Heart left ventricle (tissue), 16 donors: Measurements from ENCODE around the gene KLHDC7B. TPM values are rescaled to one million over a fixed set of nuclear protein-coding genes. Genes with fewer than 3 reads are reported as not detected.

Source experiments
- ATAC-seq, 4 donors: fragments of 200-7000 bp; cut with Tn5 transposase; one replicate each; pipeline ENCODE4 v1.9.1; 2020 to 2022; ENCODE audit warnings: moderate library complexity in 4 of 4, mild to moderate bottlenecking in 3 of 4, moderate number of reproducible peaks in 1 of 4
- DNase-seq, 5 donors: peaks; one replicate each; pipeline ENCODE4 v3.0.0-alpha.2; 2020
- H3K27ac ChIP-seq, 12 donors: fragments of 200-600 bp; sonication (generic) in 4 of 12; one replicate each; pipeline versions ENCODE4 v1.5.0 to v1.8.0; 2016 to 2022; ENCODE audit warnings: mild to moderate bottlenecking in 2 of 12
- H3K27me3 ChIP-seq, 9 donors: fragments of 200-600 bp; sonication (generic) in 2 of 9; one replicate each; pipeline versions ENCODE4 v1.5.1 to v1.8.0; 2016 to 2022; ENCODE audit warnings: mild to moderate bottlenecking in 3 of 9
- H3K36me3 ChIP-seq, 9 donors: fragments of 200-600 bp; sonication (generic) in 2 of 9; one replicate each; pipeline versions ENCODE4 v1.5.0 to v1.8.0; 2018 to 2022; ENCODE audit warnings: mild to moderate bottlenecking in 2 of 9
- H3K4me1 ChIP-seq, 12 donors: fragments of 200-600 bp; sonication (generic) in 4 of 12; one replicate each; pipeline versions ENCODE4 v1.5.0 to v1.8.0; 2016 to 2022; ENCODE audit warnings: mild to moderate bottlenecking in 3 of 12
- H3K4me3 ChIP-seq, 12 donors: fragments of 200-600 bp; sonication (generic) in 4 of 12; one replicate each; pipeline versions ENCODE4 v1.5.0 to v1.8.0; 2017 to 2022; ENCODE audit warnings: mild to moderate bottlenecking in 9 of 12, moderate library complexity in 4 of 12
- H3K9me3 ChIP-seq, 12 donors: fragments of 200-600 bp; sonication (generic) in 4 of 12; one replicate each; pipeline versions ENCODE4 v1.5.0 to v1.8.0; 2016 to 2022; ENCODE audit warnings: mild to moderate bottlenecking in 1 of 12
- POLR2A ChIP-seq, 2 donors: fragments of 450-650 bp; IDR thresholded peaks; one replicate each; pipeline ENCODE4 v1.6.1; 2017; ENCODE audit warnings: antibody characterized with exemption in 2 of 2, mild to moderate bottlenecking in 2 of 2, moderate library complexity in 2 of 2
- WGBS, 4 donors: extraction: QIAGEN DNeasy Blood & Tissue Kit in 2 of 4; methylation state at CpG; one replicate each; pipeline versions ENCODE4 v1.1.5 to v1.1.7; 2013 to 2018; 5-methylcytosine and 5-hydroxymethylcytosine counted together
- intact Hi-C, 10 donors: fragments of 100-400 bp; cut with DNase I; formaldehyde crosslinking; loops; one replicate each; pipeline versions ENCODE4 v1.11.1 to v1.14.2; 2022
- polyA plus RNA-seq, 2 donors: library from polyadenylated mRNA; stranded (reverse); fragments of 200-250 nt; gene quantifications; one replicate each; pipeline ENCODE4 v1.2.3, GENCODE V29; 2013
- total RNA-seq, 9 donors: library from RNA; depleted of rRNA in 2 of 9; stranded (reverse); fragments of >200 nt in 2 of 9; fragmentation: NEBNext Ultra II Directional in 3 of 9; extraction: Animal tissue kit (Norgen Biotek cat#: 25700) in 3 of 9; gene quantifications; one replicate each; pipeline versions ENCODE4 v1.1.0 to v1.2.4, GENCODE V29; 2016 to 2023
- TF ChIP-seq, protein P1 (sequence below), 12 donors: fragments of 200-600 bp; sonication (generic) in 4 of 12; IDR thresholded peaks; one replicate each; pipeline versions ENCODE4 v1.5.0 to v1.8.0; 2018 to 2022; ENCODE audit warnings: antibody characterized with exemption in 12 of 12, mild to moderate bottlenecking in 5 of 12
- donor health status: ischemic (EF 13 %, LVEDD 7.1; RV severe dilation, severe dysfunction).
- donor health status: healthy with polysubstance abuse.
- donor health status: DM: no; HTN: yes; CAD: no.
- donor health status: DM: no; HTN: no; CAD: no.
- donor health status: ischemic (EF 25% LVEDD 6.9; RV normal size, moderate dysfunction).
- donor health status: ischemic (EF 25% LVEDD 5.7; RV mildly dilated, moderate dysfunction).
- donor health status: healthy.
- donor health status: DM: yes; HTN: yes; CAD: no.
- donor health status: ischemic (EF 35%, LVEDD 5.7; RV mildly dilated, moderate dysfunction).
- donor health status: nonischemic (EF 11% LVEDD 7.7; RV severe dilation, severe dysfunction).
- donor health status: DM: yes; HTN: yes; CAD: no.
- donor health status: PGD.
- donor health status: ischemic (EF 29% LVEDD 5.4; RV normal size, mild dysfunction).
- donor health status: nonischemic (EF 23%, LVEDD 6.1; RV moderate dilation, normal function).

Gene KLHDC7B
- total and polyA plus RNA-seq, 11 donors: 0.08 to 1.3 (median 0.13) TPM; not detected in 6

DNA sequence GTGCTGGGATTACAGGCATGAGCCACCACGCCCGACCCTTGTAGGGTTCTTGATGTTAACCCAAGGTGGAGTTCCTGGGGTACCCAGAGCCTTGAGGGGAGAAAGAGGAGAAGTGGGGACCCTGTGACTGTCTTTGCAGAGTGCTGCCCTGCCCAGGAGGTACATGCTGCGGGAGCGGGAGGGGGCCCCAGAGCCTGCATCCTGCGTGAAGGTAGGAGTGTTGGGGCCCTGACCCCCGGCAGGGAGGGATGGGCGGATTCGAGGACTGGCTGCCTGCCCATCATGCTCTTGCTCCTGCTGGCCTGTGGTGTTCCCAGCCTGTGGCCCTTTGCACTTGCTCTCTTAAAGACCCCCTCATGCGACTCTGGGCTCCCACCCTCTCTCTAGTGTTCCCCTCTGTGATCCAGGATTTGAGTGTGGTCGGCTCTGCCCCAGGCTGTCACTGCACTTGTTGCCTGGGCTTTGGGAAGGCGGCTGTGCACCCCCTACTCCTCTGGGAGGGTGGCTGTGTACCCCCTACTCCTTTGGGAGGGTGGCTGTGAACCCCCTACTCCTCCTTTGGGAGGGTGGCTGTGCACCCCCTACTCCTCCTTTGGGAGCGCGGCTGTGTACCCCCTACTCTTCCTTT, 24.8 kb upstream of the KLHDC7B start:
- ATAC-seq (no peak), DNase-seq (no peak)
- TF ChIP-seq, protein P1, sequence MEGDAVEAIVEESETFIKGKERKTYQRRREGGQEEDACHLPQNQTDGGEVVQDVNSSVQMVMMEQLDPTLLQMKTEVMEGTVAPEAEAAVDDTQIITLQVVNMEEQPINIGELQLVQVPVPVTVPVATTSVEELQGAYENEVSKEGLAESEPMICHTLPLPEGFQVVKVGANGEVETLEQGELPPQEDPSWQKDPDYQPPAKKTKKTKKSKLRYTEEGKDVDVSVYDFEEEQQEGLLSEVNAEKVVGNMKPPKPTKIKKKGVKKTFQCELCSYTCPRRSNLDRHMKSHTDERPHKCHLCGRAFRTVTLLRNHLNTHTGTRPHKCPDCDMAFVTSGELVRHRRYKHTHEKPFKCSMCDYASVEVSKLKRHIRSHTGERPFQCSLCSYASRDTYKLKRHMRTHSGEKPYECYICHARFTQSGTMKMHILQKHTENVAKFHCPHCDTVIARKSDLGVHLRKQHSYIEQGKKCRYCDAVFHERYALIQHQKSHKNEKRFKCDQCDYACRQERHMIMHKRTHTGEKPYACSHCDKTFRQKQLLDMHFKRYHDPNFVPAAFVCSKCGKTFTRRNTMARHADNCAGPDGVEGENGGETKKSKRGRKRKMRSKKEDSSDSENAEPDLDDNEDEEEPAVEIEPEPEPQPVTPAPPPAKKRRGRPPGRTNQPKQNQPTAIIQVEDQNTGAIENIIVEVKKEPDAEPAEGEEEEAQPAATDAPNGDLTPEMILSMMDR (IDR thresholded peaks at IDR 0.05): no peak
- no peak for TF ChIP-seq POLR2A (IDR thresholded peaks at IDR 0.05)
- Histone ChIP-seq H3K4me3 (no peak overlapping the region), H3K36me3 (peaks cover 0 to 91% (median 76%) of the 10 kb centered on the region in 9 donors), H3K27me3 (no peaks in the 10 kb centered on the region), H3K4me1 (peaks cover 0 to 19% (median 12%) of the 10 kb centered on the region in 12 donors), H3K9me3 (no peaks in the 10 kb centered on the region), H3K27ac (no peak overlapping the region)
- 95 to 96% (median 95%) methylated on average over 10 to 13 of the region's 13 CpGs for WGBS, 4 donors
- intact Hi-C loops: loop anchor here in 1 of 10 donors (10.0 kb wide), 1 partner anchor 276 kb away; the partner anchor contains the start of gene TUBGCP6

DNA sequence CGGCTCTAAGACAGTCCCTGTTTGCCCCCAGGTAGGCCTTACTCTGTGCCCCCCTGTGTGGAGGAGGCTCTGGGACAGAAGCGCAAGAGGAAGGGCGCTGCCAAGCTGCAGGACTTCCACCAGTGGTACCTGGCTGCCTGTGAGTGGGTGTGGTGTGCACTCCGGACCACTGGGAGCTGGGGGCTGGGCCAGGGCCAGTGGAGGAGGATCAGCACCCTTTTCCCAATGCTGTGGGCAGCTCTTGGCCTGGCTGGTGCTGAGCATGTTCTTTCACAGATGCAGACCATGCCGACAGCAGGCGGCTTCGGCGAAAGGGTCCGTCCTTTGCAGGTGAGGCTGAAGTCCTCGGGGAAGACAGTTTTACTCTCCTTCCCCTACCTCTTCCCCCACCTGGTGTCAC, 24.0 kb upstream of the KLHDC7B start:
- H3K4me3 ChIP-seq: no peak overlapping the region

DNA sequence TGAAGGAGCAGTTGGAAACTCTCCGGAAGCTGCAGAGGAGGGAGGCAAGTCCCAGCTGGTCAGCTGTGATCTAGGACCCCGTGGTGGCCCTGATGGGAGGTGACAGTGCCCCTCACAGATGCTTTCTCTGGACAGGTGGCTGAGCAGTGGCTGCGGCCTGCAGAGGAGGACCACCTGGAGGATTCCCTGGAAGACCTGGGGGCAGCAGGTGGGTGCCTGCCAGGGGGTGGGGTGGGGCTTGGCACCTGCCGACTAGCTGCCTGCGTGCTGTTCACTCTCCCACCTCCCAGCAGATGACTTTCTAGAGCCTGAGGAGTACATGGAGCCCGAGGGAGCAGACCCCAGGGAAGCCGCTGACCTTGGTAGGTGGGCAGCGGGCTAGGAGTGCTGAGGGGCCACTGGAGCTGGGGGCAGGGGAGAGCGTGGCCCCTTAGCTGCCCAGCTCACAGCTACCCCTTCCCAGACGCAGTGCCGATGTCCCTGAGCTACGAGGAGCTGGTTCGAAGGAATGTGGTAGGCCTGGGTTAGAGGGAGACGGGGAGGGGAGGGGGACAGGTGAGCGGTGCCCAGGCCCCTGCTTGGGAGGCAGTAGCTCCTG, 23.4 kb upstream of the KLHDC7B start:
- Histone ChIP-seq H3K9me3 (no peaks in the 10 kb centered on the region), H3K27ac (no peak overlapping the region), H3K4me1 (peaks cover 0 to 33% (median 23%) of the 10 kb centered on the region in 12 donors), H3K27me3 (no peaks in the 10 kb centered on the region), H3K4me3 (no peak overlapping the region), H3K36me3 (peaks cover 0 to 77% (median 66%) of the 10 kb centered on the region in 9 donors)
- intact Hi-C loops: loop anchor here in 1 of 10 donors (10.0 kb wide), 1 partner anchor 278 kb away; the partner anchor contains the start of gene TUBGCP6
- no peak for ATAC-seq
- 87 to 92% (median 90%) methylated on average over 11 to 15 of the region's 15 CpGs for WGBS, 4 donors
- peak in 2 of 5 donors; percentile 13 to 51 for DNase-seq
- TF ChIP-seq, protein P1 (IDR thresholded peaks at IDR 0.05): no peak
- TF ChIP-seq POLR2A (IDR thresholded peaks at IDR 0.05): no peak

More for the DNA sequence above, 24.0 kb upstream of the KLHDC7B start:
- Histone ChIP-seq H3K27ac (no peak overlapping the region), H3K9me3 (no peaks in the 10 kb centered on the region), H3K36me3 (peaks cover 0 to 83% (median 69%) of the 10 kb centered on the region in 9 donors), H3K4me1 (peaks cover 0 to 27% (median 17%) of the 10 kb centered on the region in 12 donors), H3K27me3 (no peaks in the 10 kb centered on the region)
- TF ChIP-seq, protein P1 (IDR thresholded peaks at IDR 0.05): no peak
- no peak for TF ChIP-seq POLR2A (IDR thresholded peaks at IDR 0.05)
- DNase-seq: peak in 2 of 5 donors; percentile 8 to 23
- no peak for ATAC-seq
- intact Hi-C loops: loop anchor here in 1 of 10 donors (10.0 kb wide), 1 partner anchor 277 kb away; the partner anchor contains the start of gene TUBGCP6
- 87 to 95% (median 94%) methylated on average over 7 to 10 of the region's 10 CpGs for WGBS, 4 donors

DNA sequence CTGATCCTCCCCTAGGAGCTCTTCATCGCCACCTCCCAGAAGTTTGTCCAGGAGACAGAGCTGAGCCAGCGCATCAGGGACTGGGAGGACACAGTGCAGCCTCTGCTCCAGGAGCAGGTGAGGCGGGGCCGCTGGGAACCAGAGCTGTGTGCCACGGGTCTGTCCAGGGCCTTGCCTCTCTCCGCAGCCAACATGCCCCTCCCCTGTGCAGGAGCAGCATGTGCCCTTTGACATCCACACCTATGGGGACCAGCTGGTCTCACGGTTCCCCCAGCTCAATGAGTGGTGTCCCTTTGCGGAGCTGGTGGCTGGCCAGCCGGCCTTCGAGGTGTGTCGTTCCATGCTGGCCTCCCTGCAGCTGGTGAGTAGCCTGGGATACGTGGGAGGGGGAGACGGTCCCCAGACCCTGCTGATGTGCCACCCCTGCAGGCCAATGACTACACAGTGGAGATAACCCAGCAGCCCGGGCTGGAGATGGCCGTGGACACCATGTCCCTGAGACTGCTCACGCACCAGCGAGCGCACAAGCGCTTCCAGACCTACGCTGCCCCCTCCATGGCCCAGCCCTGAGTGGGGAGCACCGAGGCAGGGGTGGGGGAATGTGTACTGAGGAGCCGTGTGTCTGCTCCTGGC, 22.8 kb upstream of the KLHDC7B start:
- no peak overlapping the region for H3K4me3 ChIP-seq
- H3K4me1 ChIP-seq: peaks cover 0 to 35% (median 25%) of the 10 kb centered on the region in 12 donors
- H3K27ac ChIP-seq: no peak overlapping the region
- no peaks in the 10 kb centered on the region for H3K9me3 ChIP-seq
- peak in 3 of 5 donors; percentile 21 to 62 (median 29) for DNase-seq
- intact Hi-C loops: loop anchor here in 1 of 10 donors (10.0 kb wide), 1 partner anchor 278 kb away; the partner anchor contains the start of gene TUBGCP6
- H3K27me3 ChIP-seq: no peaks in the 10 kb centered on the region
- ATAC-seq: no peak
- peaks cover 0 to 73% (median 60%) of the 10 kb centered on the region in 9 donors for H3K36me3 ChIP-seq
- TF ChIP-seq, protein P1 (IDR thresholded peaks at IDR 0.05): no peak
- no peak for TF ChIP-seq POLR2A (IDR thresholded peaks at IDR 0.05)
- 86 to 89% (median 88%) methylated on average over 14 to 22 of the region's 22 CpGs for WGBS, 4 donors
